ENCODE data around the gene IQCK.

The IQCK gene

GRCh38 chr16:19835968-19836421 lies 117.9 kb downstream of the IQCK start:
- Histone ChIP-seq H3K4me3 (ENCODE audit: low read depth, low read length) (no peak overlapping the region), H2AFZ (no peak overlapping the region), H3K4me1 (peaks cover 19% of the 10 kb centered on the region), H3K9ac (no peak overlapping the region), H3K36me3 (ENCODE audit: control insufficient read depth, insufficient read depth, low read length) (no peaks in the 10 kb centered on the region), H3K27ac (no peak overlapping the region), H3K79me2 (no peaks in the 10 kb centered on the region), H3K4me2 (ENCODE audit: low read length) (no peak overlapping the region), H3K27me3 (ENCODE audit: control insufficient read depth, insufficient read depth, low read length) (no peaks in the 10 kb centered on the region), H3K9me3 (ENCODE audit: control insufficient read depth, low read length) (no peaks in the 10 kb centered on the region)
- TF ChIP-seq CTCF (IDR thresholded peaks at IDR 0.05) = no peak

GRCh38 chr16:19837331-19837980 lies 119.4 kb downstream of the IQCK start:
- H3K4me2 ChIP-seq (ENCODE audit: low read length) = no peak overlapping the region
- TF ChIP-seq CTCF (IDR thresholded peaks at IDR 0.05) = no peak
- no peak overlapping the region for H2AFZ ChIP-seq
- H3K36me3 ChIP-seq (ENCODE audit: control insufficient read depth, insufficient read depth, low read length) = no peaks in the 10 kb centered on the region
- no peaks in the 10 kb centered on the region for H3K9me3 ChIP-seq (ENCODE audit: control insufficient read depth, low read length)
- no peak overlapping the region for H3K9ac ChIP-seq
- H3K27me3 ChIP-seq (ENCODE audit: control insufficient read depth, insufficient read depth, low read length) = no peaks in the 10 kb centered on the region
- H3K27ac ChIP-seq = peak overlapping the region; percentile 5
- no peaks in the 10 kb centered on the region for H3K79me2 ChIP-seq
- H3K4me1 ChIP-seq = peaks cover 20% of the 10 kb centered on the region
- no peak overlapping the region for H3K4me3 ChIP-seq (ENCODE audit: low read depth, low read length)

GRCh38 chr16:19837984-19838707 lies 120.1 kb downstream of the IQCK start:
- no peak overlapping the region for H3K4me2 ChIP-seq (ENCODE audit: low read length)
- H3K79me2 ChIP-seq = no peaks in the 10 kb centered on the region
- H3K27me3 ChIP-seq (ENCODE audit: control insufficient read depth, insufficient read depth, low read length) = no peaks in the 10 kb centered on the region
- H2AFZ ChIP-seq = no peak overlapping the region
- H3K27ac ChIP-seq = peak overlapping the region; percentile 5
- H3K9ac ChIP-seq = no peak overlapping the region
- H3K9me3 ChIP-seq (ENCODE audit: control insufficient read depth, low read length) = no peaks in the 10 kb centered on the region
- peaks cover 23% of the 10 kb centered on the region for H3K4me1 ChIP-seq
- TF ChIP-seq CTCF (IDR thresholded peaks at IDR 0.05) = no peak
- H3K4me3 ChIP-seq (ENCODE audit: low read depth, low read length) = no peak overlapping the region
- H3K36me3 ChIP-seq (ENCODE audit: control insufficient read depth, insufficient read depth, low read length) = no peaks in the 10 kb centered on the region

GRCh38 chr16:19840524-19841110 lies 122.5 kb downstream of the IQCK start:
- no peak overlapping the region for H3K4me2 ChIP-seq (ENCODE audit: low read length)
- H3K4me3 ChIP-seq (ENCODE audit: low read depth, low read length) = no peak overlapping the region
- no peak overlapping the region for H2AFZ ChIP-seq
- no peak overlapping the region for H3K27ac ChIP-seq
- H3K4me1 ChIP-seq = peaks cover 29% of the 10 kb centered on the region
- no peaks in the 10 kb centered on the region for H3K79me2 ChIP-seq
- H3K9me3 ChIP-seq (ENCODE audit: control insufficient read depth, low read length) = no peaks in the 10 kb centered on the region
- no peak for TF ChIP-seq CTCF (IDR thresholded peaks at IDR 0.05)
- no peak overlapping the region for H3K9ac ChIP-seq
- H3K27me3 ChIP-seq (ENCODE audit: control insufficient read depth, insufficient read depth, low read length) = no peaks in the 10 kb centered on the region
- H3K36me3 ChIP-seq (ENCODE audit: control insufficient read depth, insufficient read depth, low read length) = no peaks in the 10 kb centered on the region
